ENCODE results near the gene NRXN3.

NRXN3 gene

DNA sequence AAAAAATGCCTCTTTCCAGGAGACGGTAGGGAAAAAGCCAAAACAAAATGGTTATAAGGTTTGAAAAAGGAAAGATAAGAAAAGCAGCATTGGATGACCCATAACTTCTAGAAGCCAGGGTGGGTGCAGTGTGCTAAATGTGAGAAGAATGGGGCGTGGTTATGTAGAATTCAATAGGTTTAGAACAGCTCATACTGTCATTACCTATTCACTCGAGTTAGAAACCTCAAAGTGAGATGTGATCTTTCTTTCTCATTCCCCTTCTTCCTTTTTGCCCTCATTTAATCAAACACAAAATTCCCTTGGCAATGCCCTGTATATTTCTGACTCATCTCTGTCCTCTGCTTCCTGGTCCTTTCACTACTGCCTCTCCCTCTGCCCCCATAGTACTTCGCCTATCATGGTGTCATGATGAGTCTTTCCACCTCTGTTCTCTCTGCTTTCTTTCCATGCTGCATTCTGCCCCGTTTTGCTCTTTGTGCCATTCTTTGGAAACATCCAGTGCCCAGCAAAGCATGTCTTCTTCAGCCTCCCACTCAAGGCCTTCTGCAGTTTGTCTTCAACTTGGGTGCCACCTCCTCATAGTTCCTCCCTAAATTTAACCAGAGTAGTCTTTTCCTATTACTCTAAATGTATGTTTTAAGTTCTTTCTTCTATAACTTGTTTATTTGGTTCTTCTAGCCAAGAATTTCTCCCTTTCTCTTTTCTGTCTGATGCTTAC lies 496.3 kb downstream of the NRXN3 start:
- no peak for DNase-seq

DNA sequence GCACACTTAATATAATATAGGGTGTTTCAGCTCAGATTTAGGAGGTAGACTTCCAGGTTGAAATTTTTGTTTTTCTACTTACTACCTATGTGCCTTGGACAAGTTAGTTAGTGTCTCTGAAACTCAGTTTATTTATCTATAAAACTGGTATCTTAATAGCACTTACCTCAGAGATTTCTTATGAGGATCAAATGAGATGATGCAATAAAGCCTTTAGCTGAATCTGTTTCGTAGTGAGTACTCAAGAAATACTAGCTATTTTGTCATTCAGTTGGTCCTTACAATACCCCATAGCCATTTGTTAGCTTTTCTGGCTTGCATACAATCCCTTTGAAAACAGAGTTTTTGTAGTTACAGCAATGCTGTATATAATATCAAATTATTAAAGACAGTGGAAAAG lies 497.0 kb downstream of the NRXN3 start:
- DNase-seq = no peak

DNA sequence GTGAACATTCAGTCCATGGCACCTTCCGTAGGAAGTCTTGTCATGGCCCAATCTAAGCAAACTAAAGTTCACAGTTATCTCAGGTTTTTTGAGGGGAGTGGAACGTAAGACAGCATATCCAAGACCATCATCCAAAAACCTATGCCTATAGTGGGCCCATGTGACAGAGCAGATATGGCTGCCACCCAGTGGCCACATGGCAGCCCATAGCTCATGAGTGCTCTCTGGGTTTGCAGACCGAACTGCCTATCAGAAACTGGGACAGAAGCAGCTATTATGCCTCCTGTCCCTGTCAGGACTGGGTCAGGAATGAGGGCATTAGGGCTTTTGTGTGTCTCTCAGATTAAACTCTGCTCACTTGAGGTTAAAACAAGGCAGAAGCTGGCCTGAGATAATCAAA lies 503.7 kb downstream of the NRXN3 start:
- no peak for DNase-seq

DNA sequence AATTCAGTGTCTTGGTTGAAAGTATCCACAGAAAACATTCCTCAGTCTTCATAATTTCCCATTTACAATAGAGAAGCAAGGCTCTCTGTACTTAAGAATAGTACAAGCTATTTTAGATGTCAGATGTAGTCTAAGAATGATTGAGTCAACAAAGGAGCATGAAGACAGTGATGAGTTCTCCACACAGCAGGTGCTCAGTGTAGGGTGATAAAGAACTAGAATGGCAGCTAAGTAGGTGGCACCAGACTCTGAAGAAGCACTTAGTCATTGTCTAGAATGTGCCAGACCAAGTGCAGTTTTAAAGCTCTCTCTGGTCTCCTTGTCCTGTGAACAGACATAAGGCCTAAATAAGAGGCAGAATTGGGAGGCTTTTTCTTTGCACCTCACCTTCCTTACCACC lies 504.6 kb downstream of the NRXN3 start:
- no peak for DNase-seq

DNA sequence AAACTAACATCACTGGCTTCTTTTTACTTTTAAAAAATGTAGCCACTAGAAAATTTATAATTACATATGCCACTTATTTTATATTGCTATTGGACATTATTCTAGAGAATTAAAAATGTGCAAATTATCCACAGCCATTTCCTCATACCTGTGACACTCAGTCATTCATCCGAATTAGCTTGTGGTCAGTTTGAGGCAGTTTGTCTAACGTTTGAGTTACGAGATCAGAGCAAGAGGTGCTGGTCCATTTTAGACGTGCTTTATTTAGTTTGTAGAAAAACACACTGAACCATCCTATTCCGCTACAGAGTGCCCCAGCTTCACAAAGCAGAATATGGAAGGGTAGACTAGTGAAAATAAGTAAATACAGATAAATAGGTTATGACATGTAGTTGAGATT lies 513.0 kb downstream of the NRXN3 start:
- DNase-seq = no peak

DNA sequence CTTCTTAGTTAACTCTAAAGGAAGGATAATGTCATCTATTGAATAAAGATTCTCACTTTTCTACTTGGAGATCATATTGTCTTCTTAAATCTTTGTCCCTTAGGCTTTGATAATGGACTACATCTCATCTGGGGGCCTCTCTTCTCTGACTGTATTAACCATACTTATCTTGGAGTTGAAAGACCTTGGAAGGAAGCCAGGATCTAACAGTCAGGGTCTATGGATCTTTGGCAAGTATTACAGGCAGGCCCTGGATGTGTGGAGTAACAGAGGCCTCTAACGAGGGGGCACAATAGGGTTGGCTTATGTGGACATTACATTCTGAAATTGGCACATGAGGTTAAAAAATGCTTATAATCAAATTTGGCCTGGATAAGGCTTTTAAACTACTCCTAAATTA lies 513.8 kb downstream of the NRXN3 start:
- DNase-seq = no peak

DNA sequence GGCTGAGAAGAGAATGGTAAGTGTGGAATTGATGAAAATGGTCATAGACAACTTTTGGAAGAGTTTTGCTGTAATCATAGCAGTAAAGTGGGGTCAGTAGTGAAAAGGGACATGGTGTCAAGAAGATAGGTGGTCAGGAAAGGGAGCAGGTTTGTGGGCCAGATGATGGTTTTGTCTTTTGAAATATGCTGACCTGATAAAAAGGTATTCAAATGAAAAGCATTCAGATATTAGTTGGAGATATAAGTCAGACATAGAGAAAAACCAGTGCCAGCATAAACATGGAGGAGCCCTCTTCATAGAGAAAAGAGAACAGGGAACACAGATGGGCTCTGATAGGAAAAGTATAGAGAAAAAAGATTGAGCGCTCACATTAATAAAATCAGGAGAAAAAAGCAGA lies 518.3 kb downstream of the NRXN3 start:
- DNase-seq = no peak

DNA sequence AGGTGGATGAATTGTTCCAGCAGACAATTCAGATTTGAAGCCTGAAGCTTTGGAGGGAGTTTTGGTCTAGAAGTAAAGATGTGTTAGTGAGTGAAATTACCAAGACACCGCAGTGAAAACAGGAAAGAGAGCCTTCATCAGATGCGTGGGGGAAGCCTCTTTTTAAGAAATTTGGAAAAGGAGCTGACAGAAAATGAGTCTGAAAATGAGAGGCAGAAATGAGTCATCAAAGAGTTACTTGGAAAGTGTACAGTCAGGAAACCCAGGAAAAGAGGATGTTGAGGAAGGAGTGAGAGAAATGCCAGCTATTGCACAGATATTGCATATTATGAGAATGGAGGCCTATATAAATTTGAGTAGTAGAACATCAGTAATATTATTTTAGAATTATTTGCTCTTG lies 520.7 kb downstream of the NRXN3 start:
- DNase-seq = no peak

DNA sequence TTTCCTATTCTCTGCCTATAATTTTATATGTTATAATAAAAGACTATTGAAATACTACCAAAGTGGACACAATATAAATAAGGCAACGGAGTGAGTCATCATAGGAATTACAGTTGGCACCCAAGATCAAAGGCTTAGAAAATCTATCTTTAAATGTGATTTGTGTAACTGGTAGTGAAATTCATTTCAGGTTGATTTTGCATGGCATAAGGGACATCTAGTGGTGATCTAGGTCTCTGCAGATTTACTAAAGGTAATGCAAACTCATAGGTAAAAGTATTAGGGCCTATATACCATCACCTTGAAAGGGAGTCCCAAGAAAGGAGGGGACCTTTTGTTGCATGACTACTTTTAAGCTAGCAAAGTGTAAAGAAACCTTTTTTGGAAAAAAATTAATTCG lies 527.2 kb downstream of the NRXN3 start:
- no peak for DNase-seq

DNA sequence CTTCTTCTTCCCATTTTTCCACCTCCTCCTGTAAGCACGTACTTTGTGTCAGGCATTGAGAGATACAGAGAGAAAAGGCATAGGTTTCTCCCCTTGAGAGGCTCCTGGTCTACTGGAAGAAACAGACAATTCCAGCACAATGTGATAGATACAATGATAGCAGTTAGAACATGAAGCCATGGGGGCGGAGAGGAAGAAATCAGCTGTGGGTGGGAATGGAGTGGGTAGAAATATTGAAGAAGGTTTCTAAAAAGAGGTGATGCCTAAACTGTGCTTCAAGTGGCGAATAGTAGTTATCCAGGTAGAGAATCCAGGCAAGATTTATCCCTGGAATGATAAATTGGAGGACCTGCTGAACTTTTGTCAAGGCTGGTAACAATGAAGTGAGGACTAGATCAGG lies 528.8 kb downstream of the NRXN3 start:
- no peak for DNase-seq

DNA sequence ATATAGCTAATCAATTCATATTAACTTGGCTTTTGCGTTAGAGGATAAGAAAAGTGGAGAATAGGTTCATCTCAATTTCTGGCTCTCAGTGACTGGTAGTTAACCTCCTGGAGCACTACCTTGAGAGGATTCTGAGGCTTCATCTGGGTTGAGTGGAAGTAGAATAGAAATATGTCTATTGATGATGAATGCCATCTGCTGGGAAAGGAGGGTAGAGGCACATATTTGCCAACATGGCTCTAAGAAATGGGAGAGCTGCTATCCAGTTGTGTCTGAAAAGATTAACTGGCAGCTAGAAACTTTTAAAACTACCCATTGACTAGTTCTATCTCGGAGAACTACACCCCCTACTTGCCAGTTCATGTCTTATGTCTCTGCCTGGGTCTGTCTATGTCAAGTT lies 530.1 kb downstream of the NRXN3 start:
- DNase-seq = no peak

DNA sequence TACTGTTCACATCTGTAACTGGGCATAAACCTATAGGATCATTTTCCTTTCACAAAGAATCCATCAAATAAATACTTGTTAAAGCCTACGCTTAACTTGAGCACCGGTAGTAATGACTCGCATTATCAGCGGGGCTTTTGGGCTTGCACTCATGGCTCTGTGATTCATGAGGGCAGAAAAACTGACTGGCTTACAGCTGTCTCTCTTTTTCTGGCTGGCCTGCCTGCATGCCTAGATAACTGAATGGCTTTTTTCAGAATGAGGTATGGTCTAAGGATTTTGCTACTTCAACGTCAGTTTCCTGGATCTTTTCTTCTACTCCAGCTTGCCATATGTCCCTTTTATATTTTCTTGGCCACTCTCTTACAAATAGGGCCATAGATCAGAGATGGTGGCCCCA lies 531.1 kb downstream of the NRXN3 start:
- no peak for DNase-seq

DNA sequence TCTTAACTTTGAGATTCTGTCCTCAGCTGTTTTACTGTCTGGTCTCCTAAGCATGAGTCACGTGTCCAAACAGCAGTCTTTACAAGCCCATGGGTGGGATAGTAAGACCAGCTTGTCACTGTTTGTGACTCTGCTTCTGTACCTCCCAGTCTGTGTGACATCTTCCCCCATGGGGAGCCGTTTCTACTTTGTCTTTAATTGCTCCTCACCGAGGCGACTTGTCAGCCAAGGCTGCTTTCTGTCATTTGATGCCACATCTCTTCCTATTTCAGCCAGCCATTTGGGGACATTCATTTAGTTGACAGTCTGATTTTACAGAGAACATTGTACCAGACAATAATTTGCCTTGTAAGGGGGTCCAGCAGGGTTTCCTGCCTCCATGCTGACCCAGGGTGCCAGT lies 534.8 kb downstream of the NRXN3 start:
- DNase-seq = no peak

DNA sequence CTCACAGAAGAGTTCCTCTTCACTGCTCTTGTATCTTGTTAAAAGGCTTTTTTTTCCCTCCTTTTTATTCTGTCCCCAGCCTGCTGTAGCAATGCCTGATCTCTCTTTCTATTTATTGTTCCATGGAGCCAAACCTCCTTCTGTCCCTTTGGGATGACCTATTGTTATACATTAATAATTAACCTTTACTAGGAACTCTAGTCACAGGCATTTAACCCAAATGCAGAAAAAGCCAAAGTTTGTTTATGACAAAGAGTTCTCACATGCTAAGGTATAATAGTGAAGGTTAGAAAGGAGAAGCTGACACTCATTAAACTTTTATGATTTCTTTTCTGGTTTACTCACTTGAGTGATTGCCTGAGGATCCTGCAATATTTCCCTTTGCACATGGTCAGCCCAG lies 535.8 kb downstream of the NRXN3 start:
- no peak for DNase-seq

DNA sequence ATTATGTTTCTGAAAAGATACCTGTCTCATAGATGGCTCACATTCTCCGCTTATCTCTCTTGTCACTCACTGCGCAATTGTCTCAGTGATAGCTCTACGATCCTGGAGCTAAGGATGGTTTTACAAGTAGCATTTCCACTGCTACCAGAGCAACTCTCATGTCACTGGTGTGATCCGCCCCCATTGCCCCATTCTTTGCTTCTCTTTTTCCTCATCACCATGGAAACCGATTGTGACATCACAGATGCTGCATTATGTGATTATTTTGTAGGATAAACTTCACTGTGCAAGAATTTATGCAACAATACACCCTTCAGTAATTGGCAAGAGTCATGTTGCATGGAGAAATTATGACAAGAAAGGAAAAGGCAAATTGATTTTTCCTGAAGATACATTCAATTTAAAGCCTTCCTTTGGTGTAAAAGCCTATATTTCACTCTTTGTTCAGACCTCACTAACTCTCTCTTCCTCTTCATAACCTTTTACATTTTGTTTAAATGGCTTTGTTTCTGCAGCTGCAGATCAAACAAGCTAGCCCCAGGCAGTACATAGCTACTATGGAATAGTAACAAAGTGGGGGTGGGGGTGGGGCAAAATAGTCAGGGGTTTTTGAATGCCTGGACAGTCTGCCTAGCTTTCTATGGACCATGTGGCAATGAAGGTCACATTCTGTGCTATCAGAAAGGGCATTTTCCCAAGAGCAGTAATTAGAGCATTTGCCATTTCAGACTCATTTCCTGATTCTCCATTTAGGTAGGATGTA lies 539.8 kb downstream of the NRXN3 start:
- DNase-seq = no peak

DNA sequence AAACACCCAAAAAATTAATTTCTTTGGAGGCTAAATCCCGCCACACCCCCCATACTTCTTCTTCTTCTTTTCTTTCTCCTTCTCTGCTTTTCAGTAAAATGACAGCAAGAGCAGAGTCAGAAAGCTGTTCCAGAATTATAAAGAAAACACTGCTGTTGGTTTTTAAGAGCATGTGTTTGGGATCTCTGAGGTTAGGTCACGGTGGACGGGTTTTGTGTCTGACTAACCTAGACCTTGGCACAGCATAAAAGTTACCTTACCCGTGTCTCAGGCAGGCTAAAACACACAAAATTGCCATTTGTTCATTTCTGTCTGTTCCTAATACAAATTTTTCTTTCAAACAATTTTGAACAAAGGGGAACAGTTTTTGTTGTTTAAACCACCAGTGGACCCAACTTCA lies 540.8 kb downstream of the NRXN3 start:
- no peak for DNase-seq

DNA sequence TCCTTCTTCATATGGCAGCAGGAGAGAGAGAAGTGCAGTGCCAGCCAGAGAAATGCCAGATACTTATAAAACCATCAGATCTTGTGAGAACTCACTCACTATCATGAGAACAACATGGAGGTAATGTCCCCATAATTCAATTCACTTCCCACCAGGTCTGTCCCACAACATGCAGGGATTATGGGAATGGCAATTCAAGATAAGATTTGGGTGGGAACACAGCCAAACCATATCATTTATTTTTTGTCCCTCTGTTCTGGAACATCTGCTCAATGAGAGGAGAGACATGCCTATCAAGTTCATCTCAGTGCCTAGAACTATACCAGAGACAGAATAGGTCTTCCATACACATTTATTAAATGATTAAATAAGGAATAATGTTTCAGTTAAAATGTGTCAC lies 543.5 kb downstream of the NRXN3 start:
- no peak for DNase-seq

DNA sequence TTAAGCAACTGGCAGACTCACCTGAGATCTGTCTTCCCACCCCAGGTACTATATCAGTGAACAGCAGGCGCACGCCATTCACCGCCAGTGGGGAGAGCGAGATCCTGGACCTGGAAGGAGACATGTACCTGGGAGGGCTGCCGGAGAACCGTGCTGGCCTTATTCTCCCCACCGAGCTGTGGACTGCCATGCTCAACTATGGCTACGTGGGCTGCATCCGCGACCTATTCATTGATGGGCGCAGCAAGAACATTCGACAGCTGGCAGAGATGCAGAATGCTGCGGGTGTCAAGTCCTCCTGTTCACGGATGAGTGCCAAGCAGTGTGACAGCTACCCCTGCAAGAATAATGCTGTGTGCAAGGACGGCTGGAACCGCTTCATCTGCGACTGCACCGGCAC lies 544.5 kb downstream of the NRXN3 start:
- no peak for DNase-seq

DNA sequence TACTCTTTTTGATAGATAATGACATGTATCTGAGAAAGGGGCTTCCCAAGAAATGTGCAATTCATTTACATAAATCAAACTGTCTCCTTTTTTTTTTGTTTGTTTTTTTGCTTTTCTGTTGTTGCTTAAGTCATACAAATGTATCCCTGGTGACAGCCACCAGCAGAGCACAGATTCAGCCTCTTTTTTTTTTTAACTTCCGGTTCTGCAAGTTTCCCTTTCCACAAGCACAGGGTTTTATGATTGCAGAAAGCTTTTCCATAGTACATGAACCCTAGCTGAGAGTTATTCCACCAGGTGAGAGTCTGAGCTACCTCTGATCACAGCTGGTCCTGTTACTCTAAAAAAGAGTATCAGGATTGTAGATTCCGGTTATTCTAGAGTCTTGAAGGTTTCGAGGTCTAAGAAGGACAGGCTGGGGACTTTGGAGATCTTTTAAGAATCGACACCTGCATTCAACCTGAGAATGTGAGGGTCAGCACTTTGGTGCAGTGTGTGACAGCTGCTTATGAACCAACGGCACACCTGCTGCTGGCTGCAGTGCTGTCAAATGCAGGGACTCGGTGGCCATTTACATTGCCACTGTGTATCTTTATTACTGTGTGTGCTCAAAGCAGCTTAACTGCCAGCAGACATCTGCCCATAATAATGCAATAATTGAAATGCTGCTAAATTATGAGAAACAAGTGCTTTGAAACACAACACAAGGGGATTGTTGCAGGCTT lies 551.7 kb downstream of the NRXN3 start:
- no peak for DNase-seq

DNA sequence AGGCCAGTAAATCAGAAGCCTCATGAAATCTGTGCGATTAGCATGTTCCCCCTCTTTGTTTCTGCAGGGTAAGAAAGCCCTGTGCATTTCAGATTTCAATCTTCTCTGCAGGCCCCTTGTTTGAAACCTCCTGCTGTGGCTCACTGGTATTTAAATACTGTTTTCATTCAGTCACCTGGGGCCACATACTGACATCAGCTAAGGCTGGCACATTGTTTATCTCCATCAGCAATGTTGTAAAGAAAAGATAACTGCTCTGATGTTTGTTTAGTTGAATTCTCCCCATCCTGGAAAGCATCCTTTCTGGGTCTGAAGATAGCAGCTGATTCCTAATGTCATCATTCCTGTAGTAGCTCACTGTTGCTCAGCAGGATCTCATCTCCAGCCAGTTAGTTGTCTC lies 554.9 kb downstream of the NRXN3 start:
- DNase-seq = no peak

DNA sequence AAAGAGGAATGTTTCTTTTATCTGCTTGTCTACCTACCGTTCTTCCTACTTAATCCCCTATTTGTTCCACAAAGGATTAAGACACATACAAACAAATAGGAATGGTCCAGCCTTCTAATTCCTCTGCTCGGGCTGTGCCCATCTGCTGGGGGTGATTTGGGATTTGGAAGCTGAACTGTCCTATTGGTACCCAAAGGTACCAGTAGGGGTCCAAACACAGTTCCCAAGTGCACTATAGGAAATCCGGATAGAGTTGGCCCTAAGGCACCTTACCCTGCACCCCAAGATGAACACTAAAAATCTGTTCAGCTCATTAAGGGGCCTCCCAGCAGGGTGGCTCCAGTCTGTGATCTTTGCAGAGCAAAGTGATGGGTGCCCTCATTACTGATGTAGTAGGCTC lies 566.9 kb downstream of the NRXN3 start:
- no peak for DNase-seq

DNA sequence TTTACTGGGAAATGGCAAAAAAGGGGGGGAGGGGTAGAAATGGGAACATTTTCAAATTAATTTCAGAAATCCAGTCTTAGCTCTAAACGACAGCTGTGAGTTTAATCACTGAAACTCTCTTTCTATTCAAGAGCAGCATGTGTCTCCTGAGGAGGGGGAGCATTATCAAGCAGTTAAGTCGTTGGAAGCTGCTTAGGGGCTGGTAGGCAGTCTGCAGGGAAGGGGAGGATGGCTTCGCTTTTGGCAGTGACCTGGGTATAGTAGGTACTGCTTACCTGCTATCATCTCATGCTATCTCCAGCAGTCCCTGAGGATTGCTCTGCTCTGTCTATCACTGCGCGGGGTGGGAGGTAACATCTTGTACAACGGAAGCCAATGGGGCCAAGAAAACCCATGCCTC lies 567.4 kb downstream of the NRXN3 start:
- no peak for DNase-seq

DNA sequence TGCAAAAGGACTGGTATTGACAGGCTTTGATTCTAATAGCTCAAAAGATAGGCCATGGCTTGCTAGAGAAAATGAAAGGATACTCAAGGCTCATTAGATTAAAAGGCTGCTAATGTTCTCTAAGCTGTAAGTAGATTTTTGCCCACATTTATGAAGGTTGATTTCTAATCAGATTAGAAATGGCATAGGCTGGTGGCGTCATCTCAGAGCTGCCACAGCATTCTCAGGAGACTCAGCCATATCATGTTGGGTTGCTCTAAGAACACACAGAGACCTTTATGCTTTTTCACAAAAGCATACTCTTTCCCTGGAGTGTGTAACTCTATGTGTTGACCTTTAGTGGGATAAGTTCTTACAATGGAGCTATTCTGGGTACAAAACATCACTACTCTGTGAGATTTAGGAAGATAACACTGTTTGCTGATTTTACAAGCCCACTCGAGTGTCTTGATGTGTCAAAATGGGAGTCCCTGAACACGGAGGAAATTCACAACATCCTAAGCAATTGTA lies 576.0 kb downstream of the NRXN3 start:
- no peak for DNase-seq

DNA sequence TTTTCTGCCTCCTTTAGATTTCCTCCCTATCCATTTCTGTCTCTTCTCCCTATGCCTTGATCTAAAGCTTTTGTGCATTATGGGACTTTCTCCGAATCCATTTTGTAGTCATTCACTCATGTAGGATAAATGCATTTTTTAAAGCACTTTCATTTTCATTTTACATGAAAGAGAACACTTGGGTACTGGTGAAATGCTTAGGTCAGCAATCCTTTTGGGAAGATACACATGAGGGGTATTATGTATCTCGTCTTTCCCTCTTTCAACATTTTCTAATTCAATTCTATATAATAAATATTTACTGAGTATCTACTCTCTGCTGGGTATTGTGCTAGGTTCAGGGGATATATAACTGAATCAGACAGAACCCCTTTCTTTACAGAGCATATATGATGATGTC lies 577.6 kb downstream of the NRXN3 start:
- no peak for DNase-seq
